ENCODE results near the gene CEP152. TPM values are rescaled to one million over a fixed set of nuclear protein-coding genes. Genes with fewer than 3 reads are reported as not detected.

Gene CEP152
- total RNA-seq, 1 experiment from 2014 or later: 24.6 TPM

GRCh38 chr15:48774484-48774883 lies 36.4 kb downstream of the CEP152 start:
- TF ChIP-seq, protein P1, sequence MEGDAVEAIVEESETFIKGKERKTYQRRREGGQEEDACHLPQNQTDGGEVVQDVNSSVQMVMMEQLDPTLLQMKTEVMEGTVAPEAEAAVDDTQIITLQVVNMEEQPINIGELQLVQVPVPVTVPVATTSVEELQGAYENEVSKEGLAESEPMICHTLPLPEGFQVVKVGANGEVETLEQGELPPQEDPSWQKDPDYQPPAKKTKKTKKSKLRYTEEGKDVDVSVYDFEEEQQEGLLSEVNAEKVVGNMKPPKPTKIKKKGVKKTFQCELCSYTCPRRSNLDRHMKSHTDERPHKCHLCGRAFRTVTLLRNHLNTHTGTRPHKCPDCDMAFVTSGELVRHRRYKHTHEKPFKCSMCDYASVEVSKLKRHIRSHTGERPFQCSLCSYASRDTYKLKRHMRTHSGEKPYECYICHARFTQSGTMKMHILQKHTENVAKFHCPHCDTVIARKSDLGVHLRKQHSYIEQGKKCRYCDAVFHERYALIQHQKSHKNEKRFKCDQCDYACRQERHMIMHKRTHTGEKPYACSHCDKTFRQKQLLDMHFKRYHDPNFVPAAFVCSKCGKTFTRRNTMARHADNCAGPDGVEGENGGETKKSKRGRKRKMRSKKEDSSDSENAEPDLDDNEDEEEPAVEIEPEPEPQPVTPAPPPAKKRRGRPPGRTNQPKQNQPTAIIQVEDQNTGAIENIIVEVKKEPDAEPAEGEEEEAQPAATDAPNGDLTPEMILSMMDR (conservative IDR thresholded peaks at IDR 0.05): no peak
- TF ChIP-seq EZH2 (IDR thresholded peaks at IDR 0.05; ENCODE audit: low read depth): no peak
- peaks cover 4% of the 10 kb centered on the region; the same call in 1 of the 2 replicates for H3K36me3 ChIP-seq (ENCODE audit: low read depth)
- ChIA-PET CTCF (no interaction called here), POLR2A (ENCODE audit: unreplicated experiment) (no interaction called here)
- H2AFZ ChIP-seq: no peak overlapping the region
- H3K4me3 ChIP-seq: no peak overlapping the region
- H3F3A ChIP-seq (ENCODE audit: insufficient read depth, low read depth): no peaks in the 10 kb centered on the region
- intact Hi-C loops (cut with micrococcal nuclease; ENCODE audit: unreplicated experiment): no loop called here
- no peaks in the 10 kb centered on the region for H3K9me3 ChIP-seq (ENCODE audit: insufficient read depth, low read depth)
- no peaks in the 10 kb centered on the region for H3K9me2 ChIP-seq (ENCODE audit: insufficient read depth)
- BruUV-seq (replicated peaks): no TSS peak
- H3K4me1 ChIP-seq (replicated peaks; ENCODE audit: insufficient read depth): no peaks in the 10 kb centered on the region
- DNase-seq: no peak
- H3K4me2 ChIP-seq: no peak overlapping the region
- no peaks in the 10 kb centered on the region for H3K79me2 ChIP-seq (ENCODE audit: low read depth)
- no peaks in the 10 kb centered on the region for H3K27me3 ChIP-seq (ENCODE audit: insufficient read depth, low read depth)
- no peaks in the 10 kb centered on the region for H4K20me1 ChIP-seq (ENCODE audit: insufficient read depth)
- no peak overlapping the region for H3K27ac ChIP-seq

DNA sequence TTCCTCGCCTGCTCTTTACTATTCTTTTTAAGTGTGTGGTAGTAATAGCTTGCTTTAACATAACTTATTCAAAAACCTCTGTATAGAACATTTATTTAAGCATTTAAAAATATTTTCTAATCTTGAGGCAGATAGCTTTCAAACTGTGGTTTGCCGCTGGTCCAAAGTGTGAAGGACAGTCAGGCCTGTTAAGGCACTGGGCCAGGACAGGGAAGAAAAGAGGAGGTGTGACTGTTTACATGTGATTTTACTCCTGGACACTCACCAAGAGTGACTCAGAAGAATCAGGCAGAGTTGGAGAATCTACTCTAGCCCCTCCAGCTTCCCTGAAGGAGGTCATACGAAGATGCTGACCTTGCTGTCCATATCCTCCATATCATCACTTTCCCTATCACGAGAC lies 44.7 kb downstream of the CEP152 start:
- H2AFZ ChIP-seq: no peak overlapping the region
- CTCF ChIA-PET: no interaction called here
- no peak for TF ChIP-seq EZH2 (IDR thresholded peaks at IDR 0.05; ENCODE audit: low read depth)
- TF ChIP-seq, protein P1 (conservative IDR thresholded peaks at IDR 0.05): no peak
- H3K27ac ChIP-seq: no peak overlapping the region
- H3K79me2 ChIP-seq (ENCODE audit: low read depth): no peaks in the 10 kb centered on the region
- H3F3A ChIP-seq (ENCODE audit: insufficient read depth, low read depth): no peaks in the 10 kb centered on the region
- no peak for DNase-seq
- H3K36me3 ChIP-seq (ENCODE audit: low read depth): no peaks in the 10 kb centered on the region
- POLR2A ChIA-PET (ENCODE audit: unreplicated experiment): no interaction called here
- H3K27me3 ChIP-seq (ENCODE audit: insufficient read depth, low read depth): no peaks in the 10 kb centered on the region
- H3K9me3 ChIP-seq (ENCODE audit: insufficient read depth, low read depth): no peaks in the 10 kb centered on the region
- no peak overlapping the region for H3K4me3 ChIP-seq
- H3K4me1 ChIP-seq (replicated peaks; ENCODE audit: insufficient read depth): no peaks in the 10 kb centered on the region
- intact Hi-C loops (cut with micrococcal nuclease; ENCODE audit: unreplicated experiment): no loop called here
- no peak overlapping the region for H3K4me2 ChIP-seq
- no peaks in the 10 kb centered on the region for H3K9me2 ChIP-seq (ENCODE audit: insufficient read depth)
- no peaks in the 10 kb centered on the region for H4K20me1 ChIP-seq (ENCODE audit: insufficient read depth)
- BruUV-seq (replicated peaks): no TSS peak

GRCh38 chr15:48765022-48765421 lies 45.8 kb downstream of the CEP152 start:
- no peaks in the 10 kb centered on the region for H3K36me3 ChIP-seq (ENCODE audit: low read depth)
- H4K20me1 ChIP-seq (ENCODE audit: insufficient read depth): no peaks in the 10 kb centered on the region
- no peaks in the 10 kb centered on the region for H3K9me3 ChIP-seq (ENCODE audit: insufficient read depth, low read depth)
- no peaks in the 10 kb centered on the region for H3K9me2 ChIP-seq (ENCODE audit: insufficient read depth)
- ChIA-PET CTCF (no interaction called here), POLR2A (ENCODE audit: unreplicated experiment) (no interaction called here)
- H3K27me3 ChIP-seq (ENCODE audit: insufficient read depth, low read depth): no peaks in the 10 kb centered on the region
- no peak overlapping the region for H3K4me3 ChIP-seq
- no peak overlapping the region for H3K4me2 ChIP-seq
- no peaks in the 10 kb centered on the region for H3K4me1 ChIP-seq (replicated peaks; ENCODE audit: insufficient read depth)
- H3F3A ChIP-seq (ENCODE audit: insufficient read depth, low read depth): no peaks in the 10 kb centered on the region
- no TSS peak for BruUV-seq (replicated peaks)
- no peaks in the 10 kb centered on the region for H3K79me2 ChIP-seq (ENCODE audit: low read depth)
- TF ChIP-seq EZH2 (IDR thresholded peaks at IDR 0.05; ENCODE audit: low read depth): no peak
- TF ChIP-seq, protein P1 (conservative IDR thresholded peaks at IDR 0.05): no peak
- H2AFZ ChIP-seq: no peak overlapping the region
- no peak for DNase-seq
- no peak overlapping the region for H3K27ac ChIP-seq
- intact Hi-C loops (cut with micrococcal nuclease; ENCODE audit: unreplicated experiment): no loop called here

Measured in PC-9 (cell line).